Measurements from ENCODE around the gene HES5.

DNA sequence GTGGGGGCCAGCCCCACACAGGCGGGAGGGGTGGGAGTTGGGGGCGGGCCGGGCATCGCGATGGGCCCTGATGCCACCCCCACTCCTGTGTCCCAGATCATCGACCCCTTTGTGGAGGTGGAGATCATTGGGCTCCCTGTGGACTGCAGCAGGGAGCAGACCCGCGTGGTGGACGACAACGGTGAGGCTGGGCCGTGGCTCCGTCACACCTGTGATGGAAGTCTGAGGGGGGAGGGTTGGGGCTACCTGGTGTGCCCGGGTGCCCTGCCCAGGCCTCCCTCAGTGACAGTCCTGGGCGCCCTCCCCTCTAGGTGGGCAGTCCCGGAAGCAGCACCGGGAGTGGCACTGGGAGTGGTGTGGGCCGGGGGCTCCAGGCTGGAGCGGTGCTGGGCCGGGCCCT, 31.4 kb downstream of the HES5 start:
- TF ChIP-seq, protein P1, sequence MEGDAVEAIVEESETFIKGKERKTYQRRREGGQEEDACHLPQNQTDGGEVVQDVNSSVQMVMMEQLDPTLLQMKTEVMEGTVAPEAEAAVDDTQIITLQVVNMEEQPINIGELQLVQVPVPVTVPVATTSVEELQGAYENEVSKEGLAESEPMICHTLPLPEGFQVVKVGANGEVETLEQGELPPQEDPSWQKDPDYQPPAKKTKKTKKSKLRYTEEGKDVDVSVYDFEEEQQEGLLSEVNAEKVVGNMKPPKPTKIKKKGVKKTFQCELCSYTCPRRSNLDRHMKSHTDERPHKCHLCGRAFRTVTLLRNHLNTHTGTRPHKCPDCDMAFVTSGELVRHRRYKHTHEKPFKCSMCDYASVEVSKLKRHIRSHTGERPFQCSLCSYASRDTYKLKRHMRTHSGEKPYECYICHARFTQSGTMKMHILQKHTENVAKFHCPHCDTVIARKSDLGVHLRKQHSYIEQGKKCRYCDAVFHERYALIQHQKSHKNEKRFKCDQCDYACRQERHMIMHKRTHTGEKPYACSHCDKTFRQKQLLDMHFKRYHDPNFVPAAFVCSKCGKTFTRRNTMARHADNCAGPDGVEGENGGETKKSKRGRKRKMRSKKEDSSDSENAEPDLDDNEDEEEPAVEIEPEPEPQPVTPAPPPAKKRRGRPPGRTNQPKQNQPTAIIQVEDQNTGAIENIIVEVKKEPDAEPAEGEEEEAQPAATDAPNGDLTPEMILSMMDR (conservative IDR thresholded peaks at IDR 0.05; ENCODE audit: low read depth, low read length), result no peak
- no peak for TF ChIP-seq EZH2 (IDR thresholded peaks at IDR 0.05; ENCODE audit: low read length, unreplicated experiment)
